GM18858 (cell line): ENCODE results near the gene PAX4.

Experiments used
- ATAC-seq: cut with Tn5 transposase; IDR thresholded peaks from one replicate; pipeline ENCODE4 v1.9.1; 2021; ENCODE audit not compliant: unreplicated experiment

PAX4 gene, protein sequence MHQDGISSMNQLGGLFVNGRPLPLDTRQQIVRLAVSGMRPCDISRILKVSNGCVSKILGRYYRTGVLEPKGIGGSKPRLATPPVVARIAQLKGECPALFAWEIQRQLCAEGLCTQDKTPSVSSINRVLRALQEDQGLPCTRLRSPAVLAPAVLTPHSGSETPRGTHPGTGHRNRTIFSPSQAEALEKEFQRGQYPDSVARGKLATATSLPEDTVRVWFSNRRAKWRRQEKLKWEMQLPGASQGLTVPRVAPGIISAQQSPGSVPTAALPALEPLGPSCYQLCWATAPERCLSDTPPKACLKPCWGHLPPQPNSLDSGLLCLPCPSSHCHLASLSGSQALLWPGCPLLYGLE

DNA sequence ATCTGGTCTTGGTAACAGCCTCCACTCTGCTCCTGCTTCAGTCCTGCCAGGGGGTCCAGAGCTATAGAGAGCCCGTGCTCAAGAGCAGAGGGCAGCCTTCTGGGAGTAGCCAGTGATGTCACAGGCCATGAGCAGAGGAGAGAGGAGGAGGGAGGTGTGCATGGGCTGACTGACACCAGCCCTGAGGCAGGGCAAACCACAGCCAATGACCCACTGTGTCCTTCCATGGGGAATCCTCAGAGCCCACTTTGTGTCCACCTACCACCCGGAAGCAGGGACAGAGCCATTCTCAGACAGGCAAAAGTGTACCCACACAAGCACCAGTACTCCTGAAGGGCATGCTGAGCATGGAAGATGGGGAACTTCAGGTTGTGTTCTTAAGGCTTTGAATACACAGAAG is at the start of gene PAX4:
TSS of gene PAX4 (minus strand) at position 101 of the 400 bp plus-strand sequence. CDS start 2,214 bp downstream, outside the sequence.
- no peak for ATAC-seq

DNA sequence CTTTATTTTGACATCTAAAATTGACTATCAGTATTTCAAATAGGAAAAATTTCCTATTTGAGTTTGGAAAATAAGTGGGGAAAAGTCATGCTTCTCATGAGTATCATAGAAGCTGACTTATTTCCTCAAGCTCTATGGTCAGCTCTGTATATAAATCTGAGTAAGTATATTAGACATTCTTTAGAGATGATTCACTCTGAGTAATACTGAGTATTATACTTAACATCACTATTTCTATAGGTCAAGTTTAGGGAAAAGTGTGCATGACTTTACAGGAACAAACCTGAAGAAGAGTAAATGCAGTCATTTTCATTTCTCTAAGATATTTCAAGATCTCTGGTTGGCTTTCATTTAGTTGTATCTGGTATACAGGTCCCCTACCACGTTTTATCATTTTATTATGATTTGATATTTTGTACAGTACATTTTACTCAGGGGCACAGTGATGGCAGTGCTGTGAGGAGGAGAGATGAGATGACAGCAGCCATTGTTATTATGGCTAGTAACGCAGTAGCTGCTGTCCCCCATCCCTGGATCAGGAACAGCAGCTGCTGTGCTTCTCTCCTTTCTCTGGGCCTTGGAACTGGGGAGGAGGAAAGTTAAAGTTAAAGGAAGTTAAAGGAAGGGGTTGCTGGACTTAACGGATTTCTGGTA is 49.2 kb upstream of the PAX4 start:
- peak; percentile 69 for ATAC-seq

DNA sequence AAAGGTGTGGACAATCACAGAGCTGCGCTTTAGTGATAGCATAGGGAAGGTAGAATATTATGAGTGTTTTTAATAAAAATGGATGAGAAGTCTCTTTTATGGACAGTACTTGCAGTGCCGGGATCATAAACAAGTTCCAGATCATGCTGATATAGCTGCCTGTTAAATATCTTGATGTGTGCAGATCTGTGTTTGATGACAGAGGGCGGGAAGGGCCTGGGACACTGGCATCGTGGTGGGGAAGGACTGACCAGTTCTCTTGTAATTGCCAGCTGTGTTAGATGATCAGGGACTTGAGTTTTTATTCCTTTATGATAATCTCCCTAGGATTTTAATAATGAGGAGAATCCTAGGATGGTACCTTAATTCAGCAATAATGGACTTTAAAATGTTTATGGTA is 48.7 kb upstream of the PAX4 start:
- no peak for ATAC-seq

DNA sequence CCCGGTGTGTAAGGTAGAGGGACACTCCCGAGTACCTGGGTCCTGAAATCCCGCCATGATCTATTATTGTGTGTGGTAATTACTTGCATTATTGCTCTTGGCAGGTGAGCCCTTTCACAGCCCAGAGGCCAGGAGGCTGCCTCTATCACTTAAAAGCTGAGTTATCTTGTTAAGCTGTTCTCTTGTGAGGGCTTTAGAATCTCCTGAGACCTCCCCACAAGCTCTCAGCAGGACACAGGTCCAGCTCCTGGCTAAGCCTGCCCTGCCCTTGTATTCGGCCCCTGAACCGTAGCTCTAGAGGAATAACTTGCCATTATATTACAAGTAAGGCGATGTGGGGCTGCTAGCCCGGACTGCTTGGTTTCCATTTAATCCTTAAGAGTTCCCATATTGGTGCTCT is 48.0 kb upstream of the PAX4 start:
- ATAC-seq, result no peak

DNA sequence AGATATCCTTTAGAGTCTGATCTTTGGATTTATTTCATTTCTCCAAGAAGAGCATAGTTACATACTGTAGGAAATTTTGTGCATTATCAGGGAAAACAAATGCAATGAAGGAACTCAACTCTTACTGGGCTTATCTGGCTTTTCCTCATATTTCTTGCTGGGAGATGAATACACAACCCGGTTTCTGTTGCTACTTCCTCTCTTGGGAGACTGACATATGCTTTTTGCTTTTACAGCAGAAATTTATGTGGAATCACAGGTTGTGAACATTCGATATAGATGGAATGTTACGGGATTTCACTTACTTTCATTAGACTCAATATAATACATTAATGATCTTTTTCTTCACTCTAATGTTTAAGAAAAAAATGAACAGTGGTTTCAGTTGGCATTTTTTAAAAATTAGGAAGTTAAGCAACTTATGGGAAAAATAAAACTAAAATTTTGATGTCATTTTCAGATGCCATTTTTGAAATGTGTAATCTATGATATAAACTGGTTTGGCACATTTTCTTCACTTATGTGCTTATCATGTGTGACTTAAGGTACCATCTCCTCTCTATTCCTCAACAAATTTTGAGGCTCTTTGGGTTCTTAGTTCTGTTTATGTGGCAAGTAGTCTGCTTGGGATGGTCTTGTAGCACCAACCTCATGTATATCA is 41.2 kb upstream of the PAX4 start:
- ATAC-seq, result no peak

DNA sequence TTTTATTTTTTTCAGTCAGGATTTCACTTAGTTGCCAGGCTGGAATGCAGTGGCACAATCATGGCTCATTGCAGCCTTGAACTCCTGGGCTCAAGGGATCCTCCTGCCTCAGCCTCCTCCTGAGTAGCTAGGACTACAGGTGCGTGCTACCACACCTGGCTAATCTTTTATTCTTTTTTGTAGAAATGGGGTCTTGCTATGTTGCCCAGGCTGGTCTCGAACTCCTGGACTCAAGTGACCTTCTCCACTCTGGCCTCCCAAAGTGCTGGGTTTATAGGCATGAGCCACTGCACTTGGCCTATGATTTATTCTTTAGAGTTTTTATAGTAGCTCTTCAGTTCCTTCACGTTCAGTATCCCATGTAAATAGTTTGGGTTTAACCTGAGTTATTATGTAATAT is 39.6 kb upstream of the PAX4 start:
- ATAC-seq, result no peak

DNA sequence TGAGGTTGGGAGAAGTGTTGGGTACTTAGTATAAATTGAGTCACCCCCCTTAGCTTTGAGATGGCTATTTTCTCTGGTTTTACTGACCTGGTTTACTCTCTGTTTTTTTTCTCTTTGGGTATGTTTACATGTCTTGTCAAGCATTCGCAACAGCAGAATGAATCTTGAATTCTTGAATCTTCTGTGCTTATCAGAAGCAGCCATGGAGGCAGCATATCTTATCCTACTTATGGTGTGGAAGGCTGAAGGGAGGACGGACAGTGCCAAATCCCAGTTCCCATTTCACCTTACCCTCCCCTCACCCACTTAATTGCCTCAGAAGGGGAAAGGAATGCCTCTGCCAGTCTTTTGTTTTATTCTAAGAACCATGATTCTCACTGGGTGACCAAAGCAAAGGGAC is 37.8 kb upstream of the PAX4 start:
- ATAC-seq, result no peak

DNA sequence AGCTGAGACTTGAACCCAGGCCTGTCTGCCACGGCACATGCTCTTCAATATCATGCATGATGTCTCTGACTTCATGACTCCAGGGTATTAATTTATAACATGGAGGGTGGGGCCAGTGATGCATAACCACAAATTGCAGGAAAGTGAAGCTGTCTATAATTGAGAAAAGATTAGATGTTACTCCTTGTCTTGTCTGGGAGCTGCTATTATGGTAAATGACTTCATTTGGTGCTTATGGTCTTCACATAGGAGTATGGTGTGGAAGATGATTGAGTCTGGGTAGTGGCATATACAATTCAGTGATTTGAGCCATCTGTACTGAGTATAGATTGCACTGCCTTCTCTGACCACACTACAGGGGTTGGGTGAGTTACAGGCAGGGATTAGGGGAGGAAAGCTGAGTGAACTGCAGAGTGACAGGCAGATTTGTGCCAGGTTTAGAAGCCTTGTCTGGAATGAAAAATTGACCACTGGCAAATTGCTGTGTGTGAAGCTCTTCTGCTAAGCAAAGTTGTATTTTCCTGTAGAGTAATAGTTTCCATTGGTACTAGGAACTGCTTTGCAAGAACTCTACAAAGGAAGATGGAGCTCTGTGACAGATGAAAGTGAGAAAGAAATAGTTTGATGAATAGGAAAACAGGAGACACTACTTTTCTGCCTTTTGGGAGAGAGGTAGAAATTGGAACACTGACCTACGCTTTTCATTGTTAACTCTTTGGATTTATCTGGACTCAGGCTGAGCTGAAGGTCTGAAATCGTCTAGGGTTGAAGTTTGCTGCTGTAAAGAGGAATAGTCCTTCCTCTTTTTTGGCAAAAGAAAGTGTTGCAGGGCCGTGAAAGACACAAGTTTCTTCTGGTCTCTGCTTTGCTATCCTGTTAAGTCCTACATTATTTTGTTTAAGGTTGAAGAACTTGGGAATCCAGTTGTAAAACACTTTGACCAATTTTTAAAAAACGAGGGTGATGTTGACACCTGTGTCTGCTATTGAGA is 36.8 kb upstream of the PAX4 start:
- ATAC-seq, result no peak

DNA sequence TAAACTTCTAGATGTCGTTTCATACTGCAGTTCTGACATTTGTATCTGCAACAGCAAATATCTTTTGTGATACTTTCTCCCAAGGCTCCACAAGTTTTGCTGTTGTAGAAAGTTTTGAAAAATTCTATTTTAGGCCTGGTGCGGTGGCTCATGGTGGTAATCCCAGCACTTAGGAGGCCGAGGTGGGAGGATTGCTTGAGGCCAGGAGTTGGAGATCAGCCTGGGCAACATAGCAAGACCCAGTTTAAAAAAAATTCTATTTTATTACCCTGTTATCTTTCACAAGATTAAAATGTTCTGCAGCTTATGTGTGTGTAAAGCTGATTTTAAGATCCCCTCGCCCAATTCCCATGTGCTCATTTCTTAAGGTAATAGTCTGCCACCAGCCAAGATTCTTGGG is 35.5 kb upstream of the PAX4 start:
- ATAC-seq, result no peak

DNA sequence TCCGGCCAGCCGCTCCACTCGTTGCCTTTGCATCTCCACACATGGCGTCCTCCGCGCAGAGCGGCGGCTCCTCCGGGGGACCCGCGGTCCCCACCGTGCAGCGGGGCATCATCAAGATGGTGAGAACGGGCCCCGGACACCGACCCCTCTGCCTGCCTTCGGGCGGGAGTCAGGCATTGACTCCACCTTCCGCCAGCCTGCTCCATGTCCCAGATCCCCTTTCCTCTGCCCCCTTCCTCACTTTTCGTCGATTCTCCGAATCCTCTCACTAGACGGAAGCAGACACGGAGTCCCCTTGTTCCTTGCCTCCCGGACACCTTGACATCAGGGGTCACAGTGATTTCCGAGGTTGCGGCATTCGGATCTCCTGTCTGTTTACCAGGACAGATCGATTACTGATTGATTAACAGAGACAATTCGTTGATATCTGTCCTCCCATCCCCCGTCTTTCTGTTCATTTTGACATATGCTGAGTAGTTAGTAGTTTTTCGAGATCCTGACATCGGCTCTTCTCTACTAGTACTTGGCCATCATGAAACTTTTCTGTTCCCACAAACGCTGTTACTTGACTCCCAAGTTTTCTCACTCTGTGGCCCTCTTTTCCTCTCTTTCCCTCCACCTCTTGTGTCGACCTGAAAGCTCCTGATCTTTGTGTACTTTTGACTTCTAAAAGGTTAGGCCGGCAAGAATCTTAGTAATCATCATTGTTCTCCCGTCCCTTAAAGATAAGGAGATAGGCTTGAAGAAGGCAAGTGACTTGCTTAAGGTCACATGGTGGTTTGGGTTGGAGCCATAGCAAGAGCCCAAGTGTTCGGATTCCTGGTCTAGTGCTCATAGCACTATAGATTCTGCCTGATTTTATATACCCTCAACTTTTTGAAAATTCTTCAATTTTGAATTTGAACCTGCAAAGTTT is 34.6 kb upstream of the PAX4 start:
- peak; percentile 2 for ATAC-seq

DNA sequence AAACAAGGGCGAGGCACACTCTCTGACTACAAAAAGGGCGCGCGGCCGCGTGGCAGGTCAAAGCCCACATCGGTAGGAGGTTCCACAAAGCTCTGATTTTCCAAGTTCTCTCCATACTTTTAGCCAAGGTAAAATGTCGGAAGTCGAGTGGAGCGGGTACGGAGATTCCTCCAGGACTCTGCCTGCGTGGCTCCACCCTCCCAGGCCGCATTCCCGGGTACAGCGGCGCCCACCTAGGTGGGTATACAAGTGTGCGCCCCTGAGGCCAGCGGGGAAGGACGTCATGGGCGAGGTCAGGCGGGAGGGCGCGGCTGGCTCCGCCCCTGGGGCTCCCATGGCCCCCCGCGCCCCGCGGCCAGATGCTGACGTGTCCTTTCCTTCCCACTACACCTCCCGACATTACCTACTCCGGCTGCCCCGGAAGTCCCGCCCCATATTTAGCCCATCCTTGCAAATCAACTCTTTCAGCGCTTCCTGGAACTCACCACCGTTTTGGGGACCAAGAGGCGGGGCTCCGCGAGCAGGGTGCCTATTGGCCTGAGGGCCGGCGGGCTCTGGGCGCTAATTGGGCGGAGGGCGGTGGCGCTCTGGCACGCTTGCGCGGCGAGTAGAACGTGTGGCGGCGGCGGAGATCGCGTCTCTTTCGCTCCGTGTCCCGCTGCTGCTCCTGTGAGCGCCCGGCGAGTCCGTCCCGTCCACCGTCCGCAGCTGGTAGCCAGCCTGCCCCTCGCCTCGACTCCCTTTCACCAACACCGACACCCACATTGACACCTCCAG is 33.8 kb upstream of the PAX4 start, which contains the start of gene SND1:
TSS of gene SND1 (plus strand) at position 639 of the 777 bp plus-strand sequence. CDS start 180 bp downstream, outside the sequence.
- ATAC-seq, result peak; percentile 95

DNA sequence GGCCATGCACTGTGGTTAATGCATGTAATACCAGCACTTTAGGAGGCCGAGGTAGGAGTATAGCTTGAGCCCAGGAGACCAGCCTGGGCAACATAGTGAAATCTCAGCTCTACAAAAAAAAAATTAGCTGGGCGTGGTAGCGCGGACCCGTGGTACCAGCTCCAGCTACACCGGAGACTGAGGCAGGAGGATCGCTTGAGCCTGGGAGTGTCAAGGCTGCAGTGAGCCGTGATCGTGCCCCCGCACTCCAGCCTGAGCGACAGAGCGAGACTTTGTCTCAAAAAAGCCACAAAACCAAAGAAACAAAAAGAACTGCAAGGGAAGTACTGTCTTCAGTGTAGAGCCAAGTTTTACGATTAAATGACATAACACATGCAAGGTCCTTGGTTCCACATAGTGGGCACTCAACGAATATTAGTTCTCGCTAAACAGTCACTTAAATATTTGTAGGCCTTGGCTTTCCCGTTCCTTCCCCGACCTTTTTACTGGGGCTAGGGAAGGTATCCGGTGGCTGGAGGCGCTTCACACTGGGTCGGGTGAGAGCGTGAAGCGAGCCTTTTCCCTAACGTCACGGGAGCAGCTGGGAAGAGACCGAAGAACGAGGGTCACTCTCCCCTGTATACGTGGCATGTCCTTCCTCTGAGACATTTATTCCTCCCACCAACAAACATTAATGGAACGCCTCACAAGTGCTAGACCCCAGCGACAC is 33.1 kb upstream of the PAX4 start:
- no peak for ATAC-seq

DNA sequence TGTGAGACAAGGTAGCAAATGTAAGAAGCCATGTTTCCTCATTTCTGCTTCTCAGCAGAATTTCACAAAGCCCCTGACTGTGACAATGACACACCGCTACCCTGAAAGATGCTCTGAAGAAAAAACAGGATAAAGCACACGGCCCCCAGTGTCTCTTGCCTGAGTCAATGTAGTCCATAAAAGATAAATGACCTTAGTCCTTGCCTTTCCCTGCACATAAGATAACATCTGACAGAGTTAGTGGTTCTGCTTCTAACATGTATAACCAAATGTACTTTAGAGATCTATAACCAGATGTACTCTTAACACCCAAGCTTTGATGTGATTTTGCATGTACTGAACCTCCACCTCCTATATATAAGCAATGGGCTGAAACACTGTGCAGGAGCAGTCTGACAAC is 31.0 kb upstream of the PAX4 start:
- ATAC-seq, result no peak

DNA sequence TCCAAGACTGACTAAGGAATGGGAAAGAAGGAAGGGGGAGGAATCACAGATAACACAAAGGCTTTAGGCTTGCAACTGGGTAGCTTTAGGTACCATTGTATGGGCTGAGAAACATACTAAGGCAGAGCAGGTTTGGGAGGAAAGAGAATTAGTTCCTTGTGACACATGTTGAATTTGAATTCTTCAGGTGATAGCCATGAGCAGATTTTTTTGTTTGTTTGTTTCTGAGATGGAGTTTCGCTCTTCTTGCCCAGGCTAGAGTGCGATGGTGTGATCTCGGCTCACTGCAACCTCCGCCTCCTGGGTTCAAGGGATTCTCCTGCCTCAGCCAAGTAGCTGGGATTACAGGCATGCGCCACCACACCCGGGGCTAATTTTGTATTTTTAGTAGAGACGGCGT is 29.7 kb upstream of the PAX4 start:
- no peak for ATAC-seq

DNA sequence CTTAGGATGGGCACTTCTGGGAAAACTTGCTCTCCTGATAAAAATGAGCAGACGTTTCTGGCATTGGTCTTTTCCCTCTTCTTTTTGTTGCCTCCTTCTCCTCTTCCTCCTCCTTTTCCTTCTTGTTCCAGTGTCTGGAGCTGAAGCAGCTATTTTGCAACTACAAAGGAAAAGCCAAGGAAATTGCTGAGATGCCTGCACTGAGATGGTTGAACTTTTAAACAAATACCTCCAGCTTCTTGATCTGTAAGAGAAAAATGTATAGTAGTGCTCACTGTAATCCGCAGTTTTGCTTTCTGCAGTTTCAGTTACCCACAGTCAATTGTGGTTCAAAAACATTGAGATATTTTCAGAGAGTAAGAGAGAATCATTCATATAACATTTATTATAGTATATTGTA is 26.5 kb upstream of the PAX4 start:
- no peak for ATAC-seq

DNA sequence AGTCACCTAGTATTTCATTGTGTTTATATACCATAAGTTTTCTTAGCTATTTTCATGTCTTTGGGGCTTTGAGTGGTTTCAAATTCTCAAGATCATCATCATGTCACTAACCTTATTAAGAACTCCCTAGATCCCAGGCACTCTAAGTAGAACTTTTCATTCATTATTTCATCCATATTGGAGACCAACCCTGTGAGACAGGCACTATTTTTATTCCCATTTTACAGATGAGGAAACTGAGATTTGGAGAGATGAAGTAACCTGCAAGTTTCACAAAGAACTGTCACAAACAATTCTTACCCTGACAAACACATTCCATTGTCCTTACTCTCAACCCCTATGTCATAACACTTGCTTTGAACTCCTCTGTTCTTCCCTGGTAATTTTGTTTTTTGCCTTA is 20.3 kb upstream of the PAX4 start:
- ATAC-seq, result no peak

DNA sequence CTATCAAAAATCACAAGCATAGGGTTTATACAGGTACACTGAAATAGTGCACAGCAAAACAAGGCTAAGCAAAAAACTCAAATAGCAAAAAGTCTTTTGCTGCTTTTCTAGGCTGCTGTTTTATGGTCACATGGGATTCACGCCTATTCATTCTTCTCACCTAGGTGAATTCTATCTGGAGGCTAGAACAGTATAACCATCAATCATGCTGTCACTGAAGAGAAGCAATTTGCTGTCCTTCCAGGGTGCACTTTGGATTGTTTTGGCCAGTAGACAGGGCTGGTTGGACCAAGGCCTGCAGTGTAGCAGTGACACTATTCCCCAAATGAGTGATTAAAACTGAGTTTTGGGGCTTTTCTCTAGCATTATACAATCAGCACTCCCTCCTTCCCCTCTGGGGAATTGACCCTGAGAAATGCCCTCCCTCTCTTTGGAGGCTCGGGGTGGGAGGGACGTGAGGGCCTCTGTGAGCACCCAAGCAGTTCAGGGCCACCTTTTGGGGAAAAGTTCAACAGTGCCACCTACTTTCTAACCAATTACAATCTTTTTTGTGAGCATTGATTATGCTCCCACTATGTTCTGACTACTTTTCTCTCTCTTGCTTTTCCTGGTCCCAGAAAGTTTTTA is 17.8 kb upstream of the PAX4 start:
- no peak for ATAC-seq
